ENCODE measurements around the gene CD68. TPM values are rescaled to one million over a fixed set of nuclear protein-coding genes. Genes with fewer than 3 reads are reported as not detected.
"Not testable (repeated sequence)": the region's sequence is repeated elsewhere in the genome, so short reads cannot be mapped to it uniquely, and the experiment has no call there.

The CD68 gene
- total and polyA plus RNA-seq, 2 experiments from 2014 or later, result 0.23 to 0.39 TPM

DNA sequence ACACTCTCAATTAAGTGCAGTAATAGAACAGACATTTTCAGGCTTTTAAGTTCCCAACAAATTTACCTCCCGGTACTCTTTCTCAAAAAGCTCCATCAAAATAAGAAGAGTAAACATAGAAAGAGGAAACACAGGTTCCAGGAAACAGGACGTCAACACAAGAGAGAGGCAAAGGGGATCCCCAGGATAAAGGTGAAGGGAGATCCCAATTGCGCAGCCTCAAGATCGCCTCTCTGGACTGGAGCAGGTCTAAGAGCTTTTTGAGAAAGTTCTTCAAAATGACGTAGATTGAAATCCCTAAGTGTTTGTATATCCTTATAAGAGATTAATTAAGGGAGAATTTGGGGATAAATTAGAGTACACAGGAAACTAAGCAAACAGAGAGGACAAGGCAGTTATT, 39.2 kb downstream of the CD68 start:
- no peaks in the 10 kb centered on the region for H3K27me3 ChIP-seq
- no peaks in the 10 kb centered on the region for H3K9me3 ChIP-seq (ENCODE audit: low read depth)
- DNase-seq (ENCODE audit: low read depth in 1 of 2, low spot score in 1 of 2), result no peak
- H3K4me1 ChIP-seq (ENCODE audit: low read depth), result peaks cover under 1% of the 10 kb centered on the region
- H3K4me3 ChIP-seq, result no peak overlapping the region
- TF ChIP-seq, protein P1, sequence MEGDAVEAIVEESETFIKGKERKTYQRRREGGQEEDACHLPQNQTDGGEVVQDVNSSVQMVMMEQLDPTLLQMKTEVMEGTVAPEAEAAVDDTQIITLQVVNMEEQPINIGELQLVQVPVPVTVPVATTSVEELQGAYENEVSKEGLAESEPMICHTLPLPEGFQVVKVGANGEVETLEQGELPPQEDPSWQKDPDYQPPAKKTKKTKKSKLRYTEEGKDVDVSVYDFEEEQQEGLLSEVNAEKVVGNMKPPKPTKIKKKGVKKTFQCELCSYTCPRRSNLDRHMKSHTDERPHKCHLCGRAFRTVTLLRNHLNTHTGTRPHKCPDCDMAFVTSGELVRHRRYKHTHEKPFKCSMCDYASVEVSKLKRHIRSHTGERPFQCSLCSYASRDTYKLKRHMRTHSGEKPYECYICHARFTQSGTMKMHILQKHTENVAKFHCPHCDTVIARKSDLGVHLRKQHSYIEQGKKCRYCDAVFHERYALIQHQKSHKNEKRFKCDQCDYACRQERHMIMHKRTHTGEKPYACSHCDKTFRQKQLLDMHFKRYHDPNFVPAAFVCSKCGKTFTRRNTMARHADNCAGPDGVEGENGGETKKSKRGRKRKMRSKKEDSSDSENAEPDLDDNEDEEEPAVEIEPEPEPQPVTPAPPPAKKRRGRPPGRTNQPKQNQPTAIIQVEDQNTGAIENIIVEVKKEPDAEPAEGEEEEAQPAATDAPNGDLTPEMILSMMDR (IDR thresholded peaks at IDR 0.05; ENCODE audit: low read depth, low read length), result no peak
- H3K27ac ChIP-seq, result no peak overlapping the region
- no peaks in the 10 kb centered on the region for H3K36me3 ChIP-seq

DNA sequence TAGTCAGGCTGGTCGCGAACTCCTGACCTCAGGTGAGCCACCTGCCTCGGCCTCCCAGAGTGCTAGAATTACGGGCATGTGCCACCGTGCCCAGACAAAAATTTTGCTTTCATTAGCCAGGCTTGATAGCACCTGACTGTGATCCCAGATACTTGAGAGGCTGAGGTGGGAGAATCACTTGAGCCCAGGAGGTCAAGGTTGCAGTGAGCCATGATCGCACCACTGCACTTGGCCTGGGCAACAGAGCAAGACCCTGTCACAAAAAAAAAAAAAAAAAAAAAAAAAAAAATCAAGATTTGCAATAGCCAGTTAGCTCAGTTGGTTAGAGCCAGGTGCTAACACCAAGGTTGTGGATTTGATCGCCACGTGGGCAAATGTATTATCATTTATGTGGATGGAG, 41.4 kb downstream of the CD68 start:
- H3K9me3 ChIP-seq (ENCODE audit: low read depth), result no peaks in the 10 kb centered on the region
- no peaks in the 10 kb centered on the region for H3K27me3 ChIP-seq
- no peak overlapping the region for H3K4me3 ChIP-seq
- DNase-seq (ENCODE audit: low read depth in 1 of 2, low spot score in 1 of 2), result no peak
- no peaks in the 10 kb centered on the region for H3K4me1 ChIP-seq (ENCODE audit: low read depth)
- no peaks in the 10 kb centered on the region for H3K36me3 ChIP-seq
- TF ChIP-seq, protein P1 (IDR thresholded peaks at IDR 0.05; ENCODE audit: low read depth, low read length), result no peak
- H3K27ac ChIP-seq, result no peak overlapping the region

DNA sequence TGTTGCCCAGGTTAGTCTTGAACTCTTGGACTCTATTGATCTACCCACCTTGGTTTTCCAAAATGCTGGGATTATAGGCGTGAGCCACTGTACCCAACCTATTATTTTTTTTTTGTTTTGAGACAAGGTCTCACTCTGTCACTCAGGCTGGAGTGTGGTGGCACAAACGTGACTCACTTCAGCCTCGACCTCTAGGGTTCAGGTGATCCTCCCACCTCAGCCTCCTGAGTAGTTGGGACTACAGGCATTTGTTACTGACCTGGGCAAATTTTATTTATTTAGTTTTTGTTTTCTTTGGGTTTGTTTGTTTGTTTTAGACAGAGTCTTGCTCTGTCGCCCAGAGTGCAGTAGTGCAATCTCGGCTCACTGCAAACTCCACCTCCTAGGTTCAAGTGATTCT, 44.2 kb downstream of the CD68 start:
- H3K36me3 ChIP-seq, result no peaks in the 10 kb centered on the region
- no peaks in the 10 kb centered on the region for H3K9me3 ChIP-seq (ENCODE audit: low read depth)
- H3K27ac ChIP-seq, result no peak overlapping the region
- no peaks in the 10 kb centered on the region for H3K27me3 ChIP-seq
- TF ChIP-seq, protein P1 (IDR thresholded peaks at IDR 0.05; ENCODE audit: low read depth, low read length), result no peak
- DNase-seq (ENCODE audit: low read depth in 1 of 2, low spot score in 1 of 2), result no peak
- peaks cover 9% of the 10 kb centered on the region for H3K4me1 ChIP-seq (ENCODE audit: low read depth)
- no peak overlapping the region for H3K4me3 ChIP-seq

DNA sequence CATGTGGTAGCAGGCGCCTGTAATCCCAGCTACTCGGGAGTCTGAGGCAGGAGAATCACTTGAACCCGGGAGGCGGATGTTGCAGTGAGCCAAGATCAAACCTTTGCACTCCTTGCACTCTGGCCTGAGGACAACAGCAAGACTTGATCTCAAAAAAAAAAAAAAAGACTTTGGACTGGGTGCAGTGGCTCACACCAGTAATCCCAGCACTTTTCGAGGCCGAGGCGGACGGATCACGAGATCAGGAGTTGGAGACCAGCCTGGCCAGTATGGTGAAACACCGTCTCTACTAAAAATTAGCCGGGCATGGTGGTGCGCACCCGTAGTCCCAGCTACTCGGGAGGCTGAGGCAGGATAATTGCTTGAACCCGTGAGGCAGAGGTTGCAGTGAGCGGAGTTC, 46.3 kb downstream of the CD68 start:
- H3K4me1 ChIP-seq (ENCODE audit: low read depth); H3K27ac ChIP-seq; DNase-seq (ENCODE audit: low read depth in 1 of 2, low spot score in 1 of 2); H3K36me3 ChIP-seq; H3K4me3 ChIP-seq; H3K9me3 ChIP-seq (ENCODE audit: low read depth); H3K27me3 ChIP-seq: not testable (repeated sequence)

DNA sequence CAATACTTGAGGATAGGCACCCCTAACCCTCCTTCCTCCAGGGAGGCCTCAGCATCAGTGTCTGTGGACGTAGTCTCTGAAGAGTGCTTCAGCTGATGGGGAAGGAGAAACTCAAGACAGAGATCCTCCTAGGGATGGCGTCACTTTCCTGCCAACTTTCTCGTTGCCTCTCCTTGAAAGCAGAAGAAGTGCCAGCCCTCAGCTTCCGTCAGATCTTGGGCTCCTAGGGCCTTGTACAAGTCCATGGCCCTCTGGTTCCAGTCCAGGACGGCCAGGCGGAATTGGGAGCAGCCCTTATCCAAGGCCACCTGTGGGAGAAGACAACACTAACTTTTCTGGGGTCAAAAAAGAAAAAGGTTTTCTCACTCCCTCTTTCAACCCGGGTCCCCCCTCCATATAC, 46.9 kb downstream of the CD68 start:
- H3K9me3 ChIP-seq (ENCODE audit: low read depth), result no peaks in the 10 kb centered on the region
- H3K4me3 ChIP-seq, result peak overlapping the region; percentile 65
- peaks cover 9% of the 10 kb centered on the region for H3K4me1 ChIP-seq (ENCODE audit: low read depth)
- peak overlapping the region; percentile 97 for H3K27ac ChIP-seq
- no peak for DNase-seq (ENCODE audit: low read depth in 1 of 2, low spot score in 1 of 2)
- H3K27me3 ChIP-seq, result no peaks in the 10 kb centered on the region
- no peaks in the 10 kb centered on the region for H3K36me3 ChIP-seq
- TF ChIP-seq, protein P1 (IDR thresholded peaks at IDR 0.05; ENCODE audit: low read depth, low read length), result no peak

DNA sequence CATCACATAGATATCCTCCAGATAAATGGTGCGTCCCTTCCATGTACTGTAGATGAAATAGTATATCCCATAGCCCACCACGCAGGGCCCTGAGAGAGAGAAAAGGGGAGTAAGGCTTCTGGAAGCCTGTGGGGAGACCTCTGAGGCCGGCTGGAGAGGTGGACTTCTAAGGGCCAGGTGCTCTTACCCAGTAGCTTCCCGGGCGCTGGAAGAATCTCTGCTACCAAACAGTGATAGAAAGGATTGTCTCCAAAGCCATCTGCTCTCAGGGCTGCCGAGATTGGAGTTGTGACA, 47.5 kb downstream of the CD68 start:
- Histone ChIP-seq H3K27ac (peak overlapping the region; percentile 97), H3K36me3 (no peaks in the 10 kb centered on the region), H3K27me3 (no peaks in the 10 kb centered on the region), H3K9me3 (ENCODE audit: low read depth) (no peaks in the 10 kb centered on the region), H3K4me3 (peak overlapping the region; percentile 65), H3K4me1 (ENCODE audit: low read depth) (peaks cover 9% of the 10 kb centered on the region)
- TF ChIP-seq, protein P1 (IDR thresholded peaks at IDR 0.05; ENCODE audit: low read depth, low read length), result no peak
- DNase-seq (ENCODE audit: low read depth in 1 of 2, low spot score in 1 of 2), result peak in 1 of 2 donors; percentile 21
